GM21786 (cell line): ENCODE data around the gene FAM240A.
"Not testable (repeated sequence)": the region's sequence is repeated elsewhere in the genome, so short reads cannot be mapped to it uniquely, and the experiment has no call there.

Source experiments
- ATAC-seq: cut with Tn5 transposase; IDR thresholded peaks from one replicate; pipeline ENCODE4 v1.9.1; 2021; ENCODE audit not compliant: unreplicated experiment

Gene FAM240A

GRCh38 chr3:46612324-46612723 is at the start of gene FAM240A:
FAM240A (plus strand) TSS chr3:46612525; CDS start chr3:46612684, 159 bp downstream.
- ATAC-seq, result no peak

DNA sequence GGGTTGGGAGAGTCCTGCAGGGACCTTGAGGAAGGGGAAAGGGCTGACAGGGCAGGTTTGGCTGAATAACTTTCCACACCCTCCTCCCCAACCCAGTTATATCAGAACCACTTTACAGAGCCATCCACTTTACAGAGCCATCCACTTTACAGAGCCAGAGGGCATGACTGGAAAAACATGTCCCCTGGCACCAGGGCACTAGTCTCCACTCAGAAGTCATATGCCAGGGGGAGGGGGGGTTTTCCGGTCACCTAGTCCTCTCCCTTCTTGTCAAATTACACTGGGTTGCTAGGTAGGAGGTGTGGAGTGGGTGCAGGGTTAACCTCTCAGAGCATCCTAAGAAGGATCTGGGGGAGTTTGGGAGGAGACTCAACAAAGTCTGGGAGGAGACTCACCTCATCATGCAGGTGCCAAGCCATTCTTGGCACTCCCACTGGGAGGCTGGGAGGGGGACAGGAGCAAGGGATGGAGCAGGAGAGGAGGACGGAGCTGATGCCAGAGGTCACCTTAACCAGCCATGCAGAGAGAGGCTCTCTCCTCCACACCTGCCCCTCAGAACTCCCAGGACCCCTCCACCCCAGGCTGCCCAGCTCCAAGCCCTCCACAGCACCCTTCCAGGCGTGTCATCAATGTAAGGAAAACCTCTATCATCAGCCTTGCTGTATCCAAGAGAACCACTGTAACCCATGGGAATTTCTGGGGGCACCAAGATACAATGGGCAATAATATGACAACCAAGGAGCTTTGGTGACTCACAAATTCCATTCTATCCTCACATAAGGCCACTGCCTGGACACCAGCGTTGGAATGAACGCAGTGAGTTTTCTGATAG is 47.9 kb upstream of the FAM240A start:
- ATAC-seq, result no peak

GRCh38 chr3:46565077-46565476 is 47.2 kb upstream of the FAM240A start:
- ATAC-seq, result no peak

GRCh38 chr3:46565607-46566039 is 46.7 kb upstream of the FAM240A start:
- no peak for ATAC-seq

- no peak for ATAC-seq
Observed at GRCh38 chr3:46566040-46566641, 46.2 kb upstream of the FAM240A start, which contains the start of gene LRRC2. LRRC2 (minus strand) TSS chr3:46566302; CDS start chr3:46551591, 14,711 bp downstream.

- no peak for ATAC-seq
Observed at GRCh38 chr3:46571684-46572083, 40.6 kb upstream of the FAM240A start.

DNA sequence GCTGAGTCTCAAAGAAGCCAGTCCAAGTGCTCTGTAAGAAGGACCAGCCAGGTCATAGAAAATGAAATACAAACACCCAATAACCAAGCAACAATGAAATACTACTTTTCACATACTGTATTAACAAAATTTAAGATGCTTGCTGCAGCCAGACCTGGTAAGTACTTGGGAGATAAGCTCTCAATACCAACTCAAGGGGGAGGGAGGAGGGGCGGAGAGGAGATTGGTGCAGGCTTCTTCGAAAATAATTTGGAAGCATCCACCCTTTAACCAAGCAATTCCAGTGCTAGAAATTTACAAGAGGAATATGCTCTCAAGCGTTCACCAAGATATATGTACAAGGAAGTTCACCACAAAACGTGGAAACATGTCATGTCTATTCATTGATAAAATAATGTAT is 38.6 kb upstream of the FAM240A start:
- ATAC-seq, result no peak

GRCh38 chr3:46574243-46574646 is 38.1 kb upstream of the FAM240A start:
- no peak for ATAC-seq

- ATAC-seq, result no peak
Observed at GRCh38 chr3:46574881-46575576, 37.3 kb upstream of the FAM240A start.

GRCh38 chr3:46575577-46576222 is 36.6 kb upstream of the FAM240A start:
- ATAC-seq, result no peak

- no peak for ATAC-seq
Observed at GRCh38 chr3:46576386-46576785, 35.9 kb upstream of the FAM240A start.

DNA sequence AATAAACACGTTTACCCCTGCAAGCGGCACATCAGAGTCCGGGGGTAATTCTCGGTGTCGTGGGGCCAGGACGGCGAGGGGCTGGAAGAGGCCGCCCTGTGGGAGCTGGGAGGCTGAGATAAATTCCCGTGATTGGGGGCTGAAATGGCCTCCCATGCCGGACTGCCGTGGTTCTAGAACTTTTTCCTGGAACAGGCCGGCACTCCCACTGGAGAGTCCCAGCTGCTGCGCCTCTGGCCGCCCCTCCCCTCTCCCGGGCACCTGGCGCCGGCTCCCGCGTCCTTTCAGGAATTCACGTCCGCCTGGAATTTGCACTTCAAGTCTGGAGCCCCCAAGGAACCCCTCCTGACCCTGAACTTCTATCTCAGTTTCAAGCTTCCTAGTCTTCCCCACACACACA is 35.4 kb upstream of the FAM240A start:
- no peak for ATAC-seq

GRCh38 chr3:46577580-46578249 is 34.6 kb upstream of the FAM240A start:
- ATAC-seq, result not testable (repeated sequence)

DNA sequence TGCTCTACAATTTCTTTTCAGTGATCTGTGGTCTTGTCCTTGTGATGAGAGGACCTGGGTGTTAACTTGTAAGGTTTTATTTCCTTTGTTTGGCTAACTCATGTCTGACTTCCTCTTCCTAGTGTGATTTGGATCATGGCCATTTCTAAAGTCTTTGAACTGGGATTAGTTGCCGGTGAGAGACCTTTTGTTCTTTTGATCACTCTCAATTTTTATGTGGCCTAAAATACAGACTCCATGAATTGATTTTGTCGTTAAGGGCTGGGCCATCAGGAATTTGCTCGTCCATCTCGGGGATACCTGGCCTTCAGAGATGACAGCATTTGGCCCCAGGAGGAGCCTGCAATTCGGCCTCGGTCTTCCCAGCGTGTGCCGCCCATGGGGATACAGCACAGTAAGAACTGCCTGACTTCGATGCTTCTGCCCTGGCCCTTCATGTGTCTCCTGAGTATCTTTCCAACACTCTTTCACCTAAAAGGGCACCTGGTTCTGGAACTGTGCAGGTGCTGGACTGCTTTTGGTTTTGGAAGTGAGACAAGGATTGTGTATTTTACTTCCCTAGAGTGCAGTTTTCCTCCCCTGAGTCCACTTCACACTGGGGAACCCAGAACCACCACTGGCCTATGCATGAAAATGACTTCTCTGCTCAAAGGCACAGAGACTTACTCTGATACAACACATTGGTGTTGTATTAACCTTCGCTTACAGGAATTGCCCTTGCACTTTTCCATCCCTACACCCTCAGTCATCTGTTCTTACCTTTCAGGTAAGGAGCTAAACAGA is 33.2 kb upstream of the FAM240A start:
- no peak for ATAC-seq

- no peak for ATAC-seq
Observed at GRCh38 chr3:46579756-46580286, 32.5 kb upstream of the FAM240A start.

- no peak for ATAC-seq
Observed at GRCh38 chr3:46580675-46581074, 31.6 kb upstream of the FAM240A start.

GRCh38 chr3:46584598-46585467 is 27.5 kb upstream of the FAM240A start:
- no peak for ATAC-seq

GRCh38 chr3:46585799-46586693 is 26.3 kb upstream of the FAM240A start:
- no peak for ATAC-seq
